GM18499 (cell line): ENCODE results near the gene PAK1IP1.
"Not testable (repeated sequence)": the region's sequence is repeated elsewhere in the genome, so short reads cannot be mapped to it uniquely, and the experiment has no call there.

ENCODE experiments used
- ATAC-seq: cut with Tn5 transposase; IDR thresholded peaks from one replicate; pipeline ENCODE4 v1.9.1; 2021; ENCODE audit warnings: moderate number of reproducible peaks; ENCODE audit not compliant: insufficient read depth, unreplicated experiment

Gene PAK1IP1

DNA sequence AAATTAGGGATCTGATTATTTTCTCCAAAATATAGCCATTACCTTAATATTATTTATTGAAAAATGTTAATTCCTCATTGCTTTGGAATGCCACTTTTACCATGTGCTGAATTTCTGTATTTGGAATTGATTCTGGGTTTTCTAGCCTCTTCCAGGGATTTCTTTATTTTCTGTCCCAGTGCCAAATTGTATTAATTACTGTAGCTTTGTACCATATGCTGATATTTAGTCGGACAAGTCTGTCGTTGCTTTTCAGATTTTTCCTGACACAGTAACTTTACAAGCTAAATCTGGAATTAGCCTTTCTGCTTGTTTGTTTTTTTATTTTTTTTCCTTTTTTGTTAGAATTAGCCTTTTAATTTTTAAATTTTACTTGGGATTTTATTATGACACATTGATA lies 42.0 kb downstream of the PAK1IP1 start:
- ATAC-seq = no peak

- no peak for ATAC-seq
These were observed 45.3 kb downstream of the PAK1IP1 start for GRCh38 chr6:10740061-10740460.

DNA sequence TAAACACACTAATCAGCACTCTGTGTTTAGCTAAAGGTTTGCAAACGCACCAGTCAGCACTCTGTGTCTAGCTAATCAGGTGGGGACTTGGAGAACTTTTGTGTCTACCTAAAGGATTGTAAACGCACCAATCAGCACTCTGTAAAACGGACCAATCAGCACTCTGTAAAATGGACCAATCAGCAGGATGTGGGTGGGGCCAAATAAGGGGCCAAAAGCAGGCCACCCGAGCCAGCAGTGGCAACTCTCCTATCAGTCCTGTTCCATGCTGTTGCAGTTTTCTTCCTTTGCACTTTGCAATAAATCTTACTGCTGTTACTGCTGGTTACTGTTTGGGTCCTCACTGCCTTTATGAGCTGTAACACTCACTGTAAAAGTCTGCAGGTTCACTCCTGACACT lies 46.9 kb downstream of the PAK1IP1 start:
- not testable (repeated sequence) for ATAC-seq

- no peak for ATAC-seq
These were observed 47.5 kb downstream of the PAK1IP1 start for GRCh38 chr6:10742251-10742650.

- ATAC-seq = no peak
These were observed 48.7 kb downstream of the PAK1IP1 start for GRCh38 chr6:10743515-10743914.

- no peak for ATAC-seq
These were observed 50.3 kb downstream of the PAK1IP1 start for GRCh38 chr6:10745116-10745515.

GRCh38 chr6:10746915-10747250 lies 52.1 kb downstream of the PAK1IP1 start:
- ATAC-seq = no peak

DNA sequence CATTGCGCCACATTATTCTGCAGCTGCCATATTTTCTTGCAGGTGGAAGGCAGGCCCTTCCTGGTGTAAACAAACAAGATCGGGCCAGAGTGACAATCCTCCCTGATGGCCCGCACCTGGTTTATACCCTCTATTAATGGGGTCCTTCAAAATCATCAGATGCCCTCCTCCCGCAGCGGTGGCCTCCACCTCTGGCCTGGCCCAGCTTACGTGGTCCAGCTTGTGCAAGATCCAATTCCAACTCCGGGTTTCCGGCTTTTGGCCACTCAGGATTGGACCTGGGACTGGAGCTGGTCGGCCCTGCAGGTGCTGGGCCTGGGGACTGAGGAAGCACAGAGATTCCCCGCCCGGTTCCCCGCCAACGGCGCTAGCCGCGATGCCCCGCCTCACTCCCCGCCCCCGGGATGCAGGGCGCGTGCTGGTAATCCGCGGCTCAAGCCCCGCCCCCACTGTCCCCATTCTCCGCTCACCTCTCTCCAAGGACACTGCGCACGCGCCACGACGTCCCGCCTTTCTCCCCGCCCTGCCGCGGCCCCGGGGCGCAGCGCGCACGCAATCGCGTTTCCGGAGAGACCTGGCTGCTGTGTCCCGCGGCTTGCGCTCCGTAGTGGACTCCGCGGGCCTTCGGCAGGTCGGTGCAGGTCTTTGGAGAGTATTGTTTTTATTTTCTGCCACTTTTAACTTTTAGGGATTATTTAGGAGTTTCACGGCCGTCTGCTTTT lies 52.6 kb downstream of the PAK1IP1 start, which contains the start of gene TMEM14B:
TMEM14B (plus strand) TSS at position 555 of the 722 bp plus-strand sequence. CDS start 1,441 bp downstream, outside the sequence.
- ATAC-seq = peak; percentile 84

- no peak for ATAC-seq
These were observed 55.0 kb downstream of the PAK1IP1 start for GRCh38 chr6:10749734-10750133.

- ATAC-seq = not testable (repeated sequence)
These were observed 55.8 kb downstream of the PAK1IP1 start for GRCh38 chr6:10750568-10750967.

GRCh38 chr6:10751757-10752156 lies 57.0 kb downstream of the PAK1IP1 start:
- not testable (repeated sequence) for ATAC-seq

DNA sequence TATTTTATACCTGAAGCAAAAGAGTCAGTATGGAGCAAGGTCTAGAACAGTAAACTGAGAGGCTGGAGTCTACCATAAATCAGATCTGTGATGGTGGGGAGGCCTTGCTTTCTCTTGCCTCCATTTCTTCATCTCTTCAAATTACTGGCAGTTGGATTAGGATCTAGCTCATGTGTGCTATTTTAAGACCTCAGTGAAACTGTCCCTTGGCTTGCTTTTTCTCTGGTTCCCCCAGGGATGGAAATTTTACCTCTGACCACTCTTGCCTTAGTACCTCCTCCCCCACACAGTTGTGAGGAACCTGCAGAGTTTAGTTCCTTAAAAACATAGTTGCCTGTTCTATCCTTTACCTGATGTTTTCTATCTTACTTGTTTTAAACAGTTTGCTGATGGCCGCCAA lies 61.3 kb downstream of the PAK1IP1 start:
- no peak for ATAC-seq
